CD14-positive monocyte (primary cell): Measurements from ENCODE around the gene CELSR1. TPM values are rescaled to one million over a fixed set of nuclear protein-coding genes. Genes with fewer than 3 reads are reported as not detected.
A peak's percentile ranks its signal among the peaks of the same experiment; 100 is the strongest.

ENCODE experiments used
- DNase-seq, 3 donors: peaks; one replicate each; pipeline ENCODE4 v3.0.0-alpha.2; 2011 to 2022
- H2AFZ ChIP-seq: 2 replicates; pipeline ENCODE4 v1.6.0; 2012; ENCODE audit warnings: mild to moderate bottlenecking, low read depth, low read length, inconsistent platforms; ENCODE audit not compliant: insufficient read depth, poor library complexity, severe bottlenecking
- H3K27ac ChIP-seq, 2 donors: 1 replicate in 1 of 2; 2 replicates in 1 of 2; pipeline ENCODE4 v1.5.1; 2012 to 2013; ENCODE audit warnings: low read length in 2 of 2, control low read depth in 1 of 2, inconsistent platforms in 1 of 2, low read depth in 1 of 2, mild to moderate bottlenecking in 1 of 2
- H3K27me3 ChIP-seq, 2 donors: one replicate each; pipeline versions ENCODE4 v1.6.0 to v1.6.1; 2011 to 2013; ENCODE audit warnings: low read length in 2 of 2; ENCODE audit not compliant: control insufficient read depth in 2 of 2, insufficient read depth in 2 of 2
- H3K36me3 ChIP-seq, 2 donors: replicated peaks in 1 of 2; 1 replicate in 1 of 2; 2 replicates in 1 of 2; pipeline versions ENCODE4 v1.5.1 to v1.6.1; 2012 to 2013; ENCODE audit warnings: low read length in 2 of 2, control low read depth in 1 of 2, inconsistent platforms in 1 of 2, mild to moderate bottlenecking in 1 of 2; ENCODE audit not compliant: insufficient read depth in 2 of 2, control insufficient read depth in 1 of 2
- H3K4me1 ChIP-seq, 2 donors: 1 replicate in 1 of 2; 2 replicates in 1 of 2; pipeline versions ENCODE4 v1.5.1 to v1.6.1; 2012 to 2013; ENCODE audit warnings: low read length in 2 of 2, control low read depth in 1 of 2, inconsistent platforms in 1 of 2, mild to moderate bottlenecking in 1 of 2, moderate library complexity in 1 of 2; ENCODE audit not compliant: insufficient read depth in 2 of 2, control insufficient read depth in 1 of 2
- H3K4me2 ChIP-seq: replicated peaks from 2 replicates; pipeline ENCODE3; 2012; ENCODE audit warnings: low read length, moderate library complexity, mild to moderate bottlenecking; ENCODE audit not compliant: poor library complexity, severe bottlenecking; ENCODE audit errors: extremely low read depth
- H3K4me3 ChIP-seq, 3 experiments: fragments of 200-600 bp in 1 of 3; sonication (generic) in 1 of 3; replicated peaks in 1 of 3; 1 replicate in 2 of 3; 2 replicates in 1 of 3; pipeline ENCODE4 v1.5.1; 2011 to 2013; ENCODE audit warnings: low read length in 3 of 3, mild to moderate bottlenecking in 3 of 3, control low read depth in 2 of 3, low read depth in 2 of 3, inconsistent platforms in 1 of 3, moderate library complexity in 1 of 3
- H3K79me2 ChIP-seq: 2 replicates; pipeline ENCODE4 v1.6.0; 2012; ENCODE audit warnings: mild to moderate bottlenecking, control low read depth, inconsistent platforms, low read length, moderate library complexity; ENCODE audit not compliant: insufficient read depth
- H3K9ac ChIP-seq: 2 replicates; pipeline ENCODE4 v1.6.0; 2017; ENCODE audit warnings: low read length, mild to moderate bottlenecking; ENCODE audit not compliant: insufficient read depth, poor library complexity, severe bottlenecking
- H3K9me3 ChIP-seq, 2 donors: replicated peaks in 1 of 2; 1 replicate in 1 of 2; 2 replicates in 1 of 2; pipeline versions ENCODE4 v1.5.1 to v1.6.1; 2012 to 2013; ENCODE audit warnings: low read length in 2 of 2, control low read depth in 1 of 2; ENCODE audit not compliant: control insufficient read depth in 1 of 2, insufficient read depth in 1 of 2
- H4K20me1 ChIP-seq: 2 replicates; pipeline ENCODE4 v1.6.0; 2012; ENCODE audit warnings: mild to moderate bottlenecking, low read length, control low read depth, moderate library complexity; ENCODE audit not compliant: insufficient read depth
- H3K27ac Mint-ChIP-seq, 7 donors: one replicate each; pipeline ENCODE4 v1.8.0; 2020; ENCODE audit warnings: mild to moderate bottlenecking in 7 of 7, mixed read lengths in 7 of 7, moderate library complexity in 6 of 7, inconsistent platforms in 2 of 7
- H3K27me3 Mint-ChIP-seq, 3 donors: one replicate each; pipeline ENCODE4 v1.8.0; 2021 to 2022; ENCODE audit warnings: low read depth in 3 of 3, mild to moderate bottlenecking in 3 of 3, mixed read lengths in 3 of 3, moderate library complexity in 3 of 3, inconsistent platforms in 1 of 3
- H3K36me3 Mint-ChIP-seq, 2 donors: one replicate each; pipeline ENCODE4 v1.8.0; 2020; ENCODE audit warnings: mixed read lengths in 2 of 2, inconsistent platforms in 1 of 2, mild to moderate bottlenecking in 1 of 2
- H3K4me1 Mint-ChIP-seq: one replicate; pipeline ENCODE4 v1.8.0; 2020; ENCODE audit warnings: mild to moderate bottlenecking, mixed read lengths
- H3K4me3 Mint-ChIP-seq, 2 donors: one replicate each; pipeline ENCODE4 v1.8.0; 2020; ENCODE audit warnings: mild to moderate bottlenecking in 2 of 2, mixed read lengths in 2 of 2, moderate library complexity in 1 of 2
- H3K9me3 Mint-ChIP-seq, 7 donors: one replicate each; pipeline ENCODE4 v1.8.0; 2020 to 2022; ENCODE audit warnings: mixed read lengths in 7 of 7, mild to moderate bottlenecking in 6 of 7, moderate library complexity in 6 of 7, inconsistent platforms in 2 of 7
- CTCF ChIP-seq: fragments of 200-600 bp; IDR thresholded peaks from one replicate; pipeline ENCODE4 v1.8.0; 2022; ENCODE audit warnings: antibody characterized with exemption, mild to moderate bottlenecking
- WGBS: methylation state at CpG from one replicate; pipeline ENCODE4 v1.1.5; 2013; ENCODE audit warnings: missing lambda C conversion rate; ENCODE audit not compliant: insufficient coverage; 5-methylcytosine and 5-hydroxymethylcytosine counted together
- intact Hi-C, 2 donors: fragments of 100-400 bp; cut with micrococcal nuclease; formaldehyde crosslinking; loops; one replicate each; pipeline versions ENCODE4 v1.15.0 to v1.15.1; 2023
- polyA plus RNA-seq, 3 donors: library from polyadenylated mRNA; depleted of rRNA in 1 of 3; unstranded in 2 of 3; stranded (reverse) in 1 of 3; fragments of 300-500 nt in 2 of 3; fragments of >200 nt in 1 of 3; fragmentation: Illumina TruSeq in 2 of 3; gene quantifications; 1 replicate in 2 of 3; 2 replicates in 1 of 3; pipeline ENCODE4 v1.2.3, GENCODE V29; 2012 to 2021

CELSR1 gene
- polyA plus RNA-seq, 3 donors, result 0.16 TPM; not detected in 2

GRCh38 chr22:46433318-46433717 lies 104.1 kb downstream of the CELSR1 start:
- H3K4me2 ChIP-seq, result peak overlapping the region; percentile 26
- Mint-ChIP-seq H3K27me3 (no peaks in the 10 kb centered on the region), H3K27ac (peak overlapping the region in 2 of 7 donors; percentile 13 to 60), H3K4me1 (peaks cover 17% of the 10 kb centered on the region), H3K4me3 (peak overlapping the region; percentile 46 to 47), H3K9me3 (no peaks in the 10 kb centered on the region), H3K36me3 (peaks cover 0 to 2% of the 10 kb centered on the region in 2 donors)
- no peak overlapping the region for H3K9ac ChIP-seq
- H3K36me3 ChIP-seq, result no peaks in the 10 kb centered on the region
- no peaks in the 10 kb centered on the region for H4K20me1 ChIP-seq
- H2AFZ ChIP-seq, result peak overlapping the region; percentile 99
- H3K4me1 ChIP-seq, result peaks cover 9 to 16% of the 10 kb centered on the region in 2 donors
- intact Hi-C loops, result no loop called here
- no peak overlapping the region for H3K4me3 ChIP-seq
- H3K9me3 ChIP-seq, result no peaks in the 10 kb centered on the region
- no peaks in the 10 kb centered on the region for H3K79me2 ChIP-seq
- no peaks in the 10 kb centered on the region for H3K27me3 ChIP-seq
- DNase-seq, result no peak
- no peak for TF ChIP-seq CTCF
- no peak overlapping the region for H3K27ac ChIP-seq
- WGBS, result 100% methylated on average over 2 of the region's 16 CpGs

- peaks cover 17% of the 10 kb centered on the region for H3K4me1 Mint-ChIP-seq
- 54% methylated on average over 25 of the region's 25 CpGs for WGBS
These were observed 105.0 kb downstream of the CELSR1 start for GRCh38 chr22:46432164-46433068.

More at GRCh38 chr22:46432164-46433068, 105.0 kb downstream of the CELSR1 start:
- H3K4me3 ChIP-seq, result peak overlapping the region; percentile 76 to 85 (median 84)
- peak overlapping the region; percentile 77 for H3K9ac ChIP-seq
- Mint-ChIP-seq H3K9me3 (no peaks in the 10 kb centered on the region), H3K27ac (peak overlapping the region; percentile 64 to 94 (median 87)), H3K4me3 (peak overlapping the region; percentile 88 to 95), H3K36me3 (peaks cover 0 to 2% of the 10 kb centered on the region in 2 donors), H3K27me3 (no peaks in the 10 kb centered on the region)
- H3K4me2 ChIP-seq, result peak overlapping the region; percentile 81
- no peaks in the 10 kb centered on the region for H3K36me3 ChIP-seq
- H3K27ac ChIP-seq, result peak overlapping the region; percentile 36 to 86
- H3K79me2 ChIP-seq, result no peaks in the 10 kb centered on the region
- no peak for TF ChIP-seq CTCF
- DNase-seq, result peak; percentile 20 to 42 (median 32)
- intact Hi-C loops, result no loop called here
- no peaks in the 10 kb centered on the region for H3K9me3 ChIP-seq
- no peaks in the 10 kb centered on the region for H4K20me1 ChIP-seq
- peak overlapping the region; percentile 99 for H2AFZ ChIP-seq
- no peaks in the 10 kb centered on the region for H3K27me3 ChIP-seq
- peaks cover 9 to 16% of the 10 kb centered on the region in 2 donors for H3K4me1 ChIP-seq
